K562 (cell line): Measurements from ENCODE around the gene SUMO3. TPM values are rescaled to one million over a fixed set of nuclear protein-coding genes. Genes with fewer than 3 reads are reported as not detected.
A peak's percentile ranks its signal among the peaks of the same experiment; 100 is the strongest.

Source experiments
- ARHGAP35 ChIP-seq: fragments of 450-650 bp; IDR thresholded peaks from 2 replicates; pipeline ENCODE4 v1.6.1; 2018; ENCODE audit not compliant: partially characterized antibody
- ATF7 ChIP-seq: fragments of 450-650 bp; IDR thresholded peaks from 2 replicates; pipeline ENCODE4 v1.7.1; 2014; ENCODE audit warnings: mild to moderate bottlenecking, moderate library complexity
- FOXM1 ChIP-seq, 2 experiments: fragments of 450-650 bp in 1 of 2; sonication (generic) in 1 of 2; formaldehyde crosslinking in 1 of 2; IDR thresholded peaks; 2 replicates each; pipeline versions ENCODE4 v1.6.1 to v1.9.0; 2017 to 2022; ENCODE audit warnings: low read depth in 2 of 2, mild to moderate bottlenecking in 2 of 2, missing genetic modification reagents in 1 of 2, moderate library complexity in 1 of 2
- HDGF ChIP-seq: fragments of 450-650 bp; IDR thresholded peaks from 2 replicates; pipeline ENCODE4 v1.6.1; 2016
- JUNB ChIP-seq: fragments of 450-650 bp; formaldehyde crosslinking; conservative IDR thresholded peaks from 2 replicates; pipeline ENCODE4 v1.4.0; 2020; ENCODE audit warnings: mild to moderate bottlenecking
- MAFK ChIP-seq: IDR thresholded peaks from 2 replicates; pipeline ENCODE4 v1.6.1; 2011; ENCODE audit warnings: low read length, improper control_type of control experiment
- PHB2 ChIP-seq: fragments of 450-650 bp; IDR thresholded peaks from 2 replicates; pipeline ENCODE4 v1.6.1; 2017; ENCODE audit warnings: low read depth
- POLR2AphosphoS2 ChIP-seq: IDR thresholded peaks from 2 replicates; pipeline ENCODE4 v1.6.1; 2012; ENCODE audit warnings: low read length, improper control_type of control experiment
- PYGO2 ChIP-seq: fragments of 450-650 bp; IDR thresholded peaks from 2 replicates; pipeline ENCODE4 v1.6.1; 2016; ENCODE audit warnings: mild to moderate bottlenecking, missing genetic modification characterization, moderate library complexity, missing compliant biosample characterization
- TCF3 ChIP-seq: sonication (generic); formaldehyde crosslinking; IDR thresholded peaks from 2 replicates; pipeline ENCODE4 v1.4.0; 2020; ENCODE audit warnings: mild to moderate bottlenecking, missing genetic modification reagents
- ZNF431 ChIP-seq: sonication (generic); formaldehyde crosslinking; IDR thresholded peaks from 2 replicates; pipeline ENCODE4 v1.8.0; 2022; ENCODE audit warnings: mild to moderate bottlenecking, missing genetic modification reagents
- ZNF445 ChIP-seq: fragments of 250-450 bp; sonication (Bioruptor Pico); IDR thresholded peaks from 2 replicates; pipeline ENCODE4 v1.4.0; 2020; ENCODE audit warnings: low read depth, mild to moderate bottlenecking, moderate library complexity
- ZNF551 ChIP-seq: fragments of 250-450 bp; sonication (Bioruptor Pico); IDR thresholded peaks from 2 replicates; pipeline ENCODE4 v1.5.0; 2021; ENCODE audit warnings: mild to moderate bottlenecking, moderate library complexity
- ZNF696 ChIP-seq: fragments of 250-450 bp; sonication (Bioruptor Pico); conservative IDR thresholded peaks from 2 replicates; pipeline ENCODE4 v1.4.0; 2020; ENCODE audit warnings: mild to moderate bottlenecking, moderate library complexity
- ZSCAN32 ChIP-seq: fragments of 450-650 bp; formaldehyde crosslinking; IDR thresholded peaks from 2 replicates; pipeline ENCODE4 v1.4.0; 2020; ENCODE audit warnings: mild to moderate bottlenecking, moderate library complexity
- polyA plus RNA-seq, 8 experiments: library from polyadenylated mRNA; depleted of rRNA in 4 of 8; stranded (reverse) in 5 of 8; unstranded in 3 of 8; fragments of >200 nt; fragmentation: Nextera tagmentation in 2 of 8; fragmentation: Illumina TruSeq in 1 of 8; extraction: Ambion mirVana in 2 of 8; extraction: Trizol in 1 of 8; gene quantifications; 2 replicates each; pipeline versions ENCODE4 v1.2.1 to v1.2.3, GENCODE V29; 2011 to 2014; ENCODE audit warnings: inconsistent platforms in 1 of 8, missing spikeins in 1 of 8
- total RNA-seq, 7 experiments: library from RNA; depleted of rRNA in 6 of 7; stranded (reverse); fragments of >200 nt in 6 of 7; fragmentation: Illumina TruSeq in 2 of 7; extraction: Trizol in 2 of 7; gene quantifications; 2 replicates each; pipeline versions ENCODE4 v1.2.1 to v1.2.3, GENCODE V29; 2011 to 2021; ENCODE audit warnings: low replicate concordance in 1 of 7
- TF ChIP-seq, protein P1 (sequence below): sonication (generic); IDR thresholded peaks from 2 replicates; pipeline ENCODE4 v1.6.1; 2016
- TF ChIP-seq, protein P2 (sequence below), 2 experiments: fragments of 450-650 bp in 1 of 2; sonication (generic) in 1 of 2; formaldehyde crosslinking in 1 of 2; IDR thresholded peaks in 1 of 2; conservative IDR thresholded peaks in 1 of 2; 2 replicates each; pipeline versions ENCODE4 v1.6.1 to v1.8.1; 2016 to 2023; ENCODE audit warnings: mild to moderate bottlenecking in 2 of 2, moderate library complexity in 2 of 2, inconsistent platforms in 1 of 2, missing genetic modification reagents in 1 of 2
- TF ChIP-seq, protein P3 (sequence below): fragments of 450-650 bp; IDR thresholded peaks from 2 replicates; pipeline ENCODE4 v1.6.1; 2018; ENCODE audit warnings: mild to moderate bottlenecking, low read depth; ENCODE audit not compliant: partially characterized antibody
- TF ChIP-seq, protein P4 (sequence below): sonication (generic); formaldehyde crosslinking; IDR thresholded peaks from 2 replicates; pipeline ENCODE4 v1.8.0; 2022; ENCODE audit warnings: missing genetic modification reagents, mild to moderate bottlenecking, borderline replicate concordance
- TF ChIP-seq, protein P5 (sequence below): fragments of 250-450 bp; sonication (Bioruptor Pico); IDR thresholded peaks from 2 replicates; pipeline ENCODE4 v1.5.0; 2021

The SUMO3 gene
- total and polyA plus RNA-seq, 9 of the 15 experiments (the other 6 are each of a cell fraction or from before 2014, with no cell fraction given), result 13.9 to 143 (median 113) TPM

DNA sequence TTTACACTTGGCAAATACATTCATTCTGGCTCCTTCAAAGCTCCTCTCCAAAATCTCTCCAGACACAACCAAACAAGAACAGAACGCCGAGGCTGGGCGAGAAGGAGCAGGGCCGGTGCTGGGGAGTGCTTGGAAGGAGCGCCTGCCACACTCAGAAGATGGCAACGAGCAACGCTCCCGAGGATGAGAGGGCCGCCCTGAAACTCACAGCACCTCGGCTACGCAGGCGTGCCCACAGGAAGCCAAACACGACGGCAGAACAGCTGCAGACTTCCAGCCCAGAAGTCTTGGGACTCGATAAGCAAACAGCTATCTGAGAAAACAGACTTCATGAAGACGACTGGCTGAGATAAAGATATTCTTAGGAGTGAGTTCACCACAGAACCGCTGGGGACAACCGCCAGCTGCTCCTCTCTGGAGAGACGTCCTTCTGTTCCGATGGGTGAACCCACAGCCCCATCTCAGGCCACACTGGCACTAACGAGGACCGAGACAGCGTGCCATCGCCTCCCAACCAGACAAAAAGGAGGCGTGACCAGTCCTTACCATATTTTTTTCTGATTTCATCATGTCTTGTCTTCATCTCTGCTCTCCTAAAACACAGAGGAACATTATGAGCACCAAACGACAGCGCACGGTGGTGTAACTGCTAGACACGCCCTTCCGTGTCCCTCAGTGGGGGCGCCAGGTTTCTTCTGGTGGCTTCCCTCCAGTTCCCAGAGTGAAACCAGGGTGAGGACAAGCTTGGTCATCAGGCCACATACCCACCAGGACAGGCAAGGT lies 37.0 kb upstream of the SUMO3 start (continued):
- TF ChIP-seq, protein P1, sequence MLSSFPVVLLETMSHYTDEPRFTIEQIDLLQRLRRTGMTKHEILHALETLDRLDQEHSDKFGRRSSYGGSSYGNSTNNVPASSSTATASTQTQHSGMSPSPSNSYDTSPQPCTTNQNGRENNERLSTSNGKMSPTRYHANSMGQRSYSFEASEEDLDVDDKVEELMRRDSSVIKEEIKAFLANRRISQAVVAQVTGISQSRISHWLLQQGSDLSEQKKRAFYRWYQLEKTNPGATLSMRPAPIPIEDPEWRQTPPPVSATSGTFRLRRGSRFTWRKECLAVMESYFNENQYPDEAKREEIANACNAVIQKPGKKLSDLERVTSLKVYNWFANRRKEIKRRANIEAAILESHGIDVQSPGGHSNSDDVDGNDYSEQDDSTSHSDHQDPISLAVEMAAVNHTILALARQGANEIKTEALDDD, result peak; percentile 68
- TF ChIP-seq, protein P2, sequence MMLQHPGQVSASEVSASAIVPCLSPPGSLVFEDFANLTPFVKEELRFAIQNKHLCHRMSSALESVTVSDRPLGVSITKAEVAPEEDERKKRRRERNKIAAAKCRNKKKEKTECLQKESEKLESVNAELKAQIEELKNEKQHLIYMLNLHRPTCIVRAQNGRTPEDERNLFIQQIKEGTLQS (IDR thresholded peaks at IDR 0.05), result peak; percentile 73
- TF ChIP-seq, protein P2 (CRISPR knock-in tag; conservative IDR thresholded peaks at IDR 0.05), result peak; percentile 71; the same call in 1 of the 2 replicates
- TF ChIP-seq ZNF551, result no peak
- peak; percentile 97 for TF ChIP-seq FOXM1 (IDR thresholded peaks at IDR 0.05; ENCODE audit: low read depth)
- TF ChIP-seq FOXM1 (CRISPR knock-in tag; IDR thresholded peaks at IDR 0.05; ENCODE audit: low read depth), result 0 out of 2 replicates have a peak, but pooled peaks have one; percentile 67
- peak; percentile 87 for TF ChIP-seq PYGO2 (tag)
- peak; percentile 87 for TF ChIP-seq HDGF
- TF ChIP-seq POLR2AphosphoS2, result no peak
- TF ChIP-seq, protein P3, sequence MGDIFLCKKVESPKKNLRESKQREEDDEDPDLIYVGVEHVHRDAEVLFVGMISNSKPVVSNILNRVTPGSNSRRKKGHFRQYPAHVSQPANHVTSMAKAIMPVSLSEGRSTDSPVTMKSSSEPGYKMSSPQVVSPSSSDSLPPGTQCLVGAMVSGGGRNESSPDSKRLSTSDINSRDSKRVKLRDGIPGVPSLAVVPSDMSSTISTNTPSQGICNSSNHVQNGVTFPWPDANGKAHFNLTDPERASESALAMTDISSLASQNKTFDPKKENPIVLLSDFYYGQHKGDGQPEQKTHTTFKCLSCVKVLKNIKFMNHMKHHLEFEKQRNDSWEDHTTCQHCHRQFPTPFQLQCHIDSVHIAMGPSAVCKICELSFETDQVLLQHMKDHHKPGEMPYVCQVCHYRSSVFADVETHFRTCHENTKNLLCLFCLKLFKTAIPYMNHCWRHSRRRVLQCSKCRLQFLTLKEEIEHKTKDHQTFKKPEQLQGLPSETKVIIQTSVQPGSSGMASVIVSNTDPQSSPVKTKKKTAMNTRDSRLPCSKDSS, result no peak
- TF ChIP-seq JUNB (CRISPR knock-in tag), result no peak
- peak; percentile 100 for TF ChIP-seq TCF3 (CRISPR knock-in tag)
- no peak for TF ChIP-seq ZNF696
- TF ChIP-seq ARHGAP35, result no peak
- TF ChIP-seq ATF7, result peak; percentile 92
- TF ChIP-seq, protein P4, sequence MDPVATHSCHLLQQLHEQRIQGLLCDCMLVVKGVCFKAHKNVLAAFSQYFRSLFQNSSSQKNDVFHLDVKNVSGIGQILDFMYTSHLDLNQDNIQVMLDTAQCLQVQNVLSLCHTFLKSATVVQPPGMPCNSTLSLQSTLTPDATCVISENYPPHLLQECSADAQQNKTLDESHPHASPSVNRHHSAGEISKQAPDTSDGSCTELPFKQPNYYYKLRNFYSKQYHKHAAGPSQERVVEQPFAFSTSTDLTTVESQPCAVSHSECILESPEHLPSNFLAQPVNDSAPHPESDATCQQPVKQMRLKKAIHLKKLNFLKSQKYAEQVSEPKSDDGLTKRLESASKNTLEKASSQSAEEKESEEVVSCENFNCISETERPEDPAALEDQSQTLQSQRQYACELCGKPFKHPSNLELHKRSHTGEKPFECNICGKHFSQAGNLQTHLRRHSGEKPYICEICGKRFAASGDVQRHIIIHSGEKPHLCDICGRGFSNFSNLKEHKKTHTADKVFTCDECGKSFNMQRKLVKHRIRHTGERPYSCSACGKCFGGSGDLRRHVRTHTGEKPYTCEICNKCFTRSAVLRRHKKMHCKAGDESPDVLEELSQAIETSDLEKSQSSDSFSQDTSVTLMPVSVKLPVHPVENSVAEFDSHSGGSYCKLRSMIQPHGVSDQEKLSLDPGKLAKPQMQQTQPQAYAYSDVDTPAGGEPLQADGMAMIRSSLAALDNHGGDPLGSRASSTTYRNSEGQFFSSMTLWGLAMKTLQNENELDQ (CRISPR knock-in tag), result no peak
- 0 out of 2 replicates have a peak, but pooled peaks have one; percentile 40 for TF ChIP-seq ZNF445 (CRISPR knock-in tag)
- TF ChIP-seq PHB2, result peak; percentile 95
- 0 out of 2 replicates have a peak, but pooled peaks have one; percentile 15 for TF ChIP-seq MAFK
- TF ChIP-seq ZNF431 (CRISPR knock-in tag), result 0 out of 2 replicates have a peak, but pooled peaks have one; percentile 12
- TF ChIP-seq, protein P5, sequence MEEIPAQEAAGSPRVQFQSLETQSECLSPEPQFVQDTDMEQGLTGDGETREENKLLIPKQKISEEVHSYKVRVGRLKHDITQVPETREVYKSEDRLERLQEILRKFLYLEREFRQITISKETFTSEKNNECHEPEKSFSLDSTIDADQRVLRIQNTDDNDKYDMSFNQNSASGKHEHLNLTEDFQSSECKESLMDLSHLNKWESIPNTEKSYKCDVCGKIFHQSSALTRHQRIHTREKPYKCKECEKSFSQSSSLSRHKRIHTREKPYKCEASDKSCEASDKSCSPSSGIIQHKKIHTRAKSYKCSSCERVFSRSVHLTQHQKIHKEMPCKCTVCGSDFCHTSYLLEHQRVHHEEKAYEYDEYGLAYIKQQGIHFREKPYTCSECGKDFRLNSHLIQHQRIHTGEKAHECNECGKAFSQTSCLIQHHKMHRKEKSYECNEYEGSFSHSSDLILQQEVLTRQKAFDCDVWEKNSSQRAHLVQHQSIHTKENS (CRISPR knock-in tag), result no peak
- TF ChIP-seq ZSCAN32, result peak; percentile 53; the same call in 1 of the 2 replicates
